ENCODE data around the gene NR6A1.

The NR6A1 gene

DNA sequence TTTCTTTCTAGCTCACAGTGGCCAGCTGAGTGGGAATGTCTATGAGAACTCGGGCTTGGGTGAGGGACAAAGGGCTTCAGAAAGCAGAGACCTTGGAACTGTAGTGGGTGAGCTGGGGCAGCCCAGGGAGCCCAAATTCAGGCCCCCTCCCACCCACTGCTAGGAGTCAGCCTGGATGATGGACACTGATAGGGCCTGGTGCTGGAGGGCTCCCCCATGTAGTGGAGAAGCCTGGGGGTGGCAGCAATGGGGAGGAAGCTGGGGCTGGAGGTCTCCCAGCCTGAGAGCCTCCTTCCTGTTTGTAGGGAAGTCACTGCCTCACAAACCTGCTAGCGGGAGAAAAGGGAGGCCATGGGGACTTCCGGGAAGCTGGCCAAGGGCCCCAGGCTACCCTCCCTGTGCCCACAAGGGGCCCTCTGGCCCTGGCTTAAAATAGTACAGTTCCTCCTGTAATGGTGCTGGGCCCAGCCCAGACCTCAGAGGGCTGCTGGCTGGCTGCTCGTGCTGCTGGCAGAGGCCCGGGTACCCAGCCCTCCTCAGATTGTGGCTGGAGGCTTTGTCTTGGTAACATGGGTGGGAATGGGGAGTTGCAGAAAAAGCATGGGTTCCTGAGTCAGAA is 257.6 kb downstream of the NR6A1 start:
- no peak overlapping the region for H3K4me2 ChIP-seq (ENCODE audit: low read length, poor library complexity, severe bottlenecking)
- no peak overlapping the region for H2BK12ac ChIP-seq (ENCODE audit: low read length in 2 of 2)
- no peak overlapping the region for H2AK5ac ChIP-seq (ENCODE audit: low read length, severe bottlenecking)
- no peak overlapping the region for H3K14ac ChIP-seq (ENCODE audit: low read length in 2 of 2)
- H3K27ac ChIP-seq (ENCODE audit: low read length, poor library complexity, severe bottlenecking), result no peak overlapping the region
- H3K4me3 ChIP-seq (ENCODE audit: insufficient read depth in 1 of 2, low read depth in 1 of 2, low read length in 2 of 2), result no peak overlapping the region
- no peak for DNase-seq
- H4K91ac ChIP-seq (ENCODE audit: low read length), result no peak overlapping the region
- H3K79me1 ChIP-seq (replicated peaks; ENCODE audit: low read length, poor library complexity, severe bottlenecking), result no peaks in the 10 kb centered on the region
- no peak overlapping the region for H3K4ac ChIP-seq (ENCODE audit: low read depth in 1 of 2, low read length in 2 of 2)
- no peaks in the 10 kb centered on the region for H3K4me1 ChIP-seq (ENCODE audit: control insufficient read depth, insufficient read depth, low read depth, low read length)
- H3K36me3 ChIP-seq (ENCODE audit: control insufficient read depth in 1 of 2, insufficient read depth in 2 of 2, low read depth in 1 of 2, low read length in 2 of 2), result no peaks in the 10 kb centered on the region
- no peaks in the 10 kb centered on the region for H3K9me3 ChIP-seq (ENCODE audit: control insufficient read depth, low read length)
- H4K8ac ChIP-seq (ENCODE audit: low read length), result no peak overlapping the region
- H2BK5ac ChIP-seq (ENCODE audit: low read depth, low read length, poor library complexity, severe bottlenecking), result no peak overlapping the region
- no peak overlapping the region for H3K9ac ChIP-seq (ENCODE audit: low read length)
- H3K18ac ChIP-seq (ENCODE audit: low read depth in 1 of 2, low read length in 2 of 2), result no peak overlapping the region
- H2BK15ac ChIP-seq (ENCODE audit: low read depth, poor library complexity, severe bottlenecking), result no peak overlapping the region
- H2BK120ac ChIP-seq (ENCODE audit: low read depth, low read length), result no peak overlapping the region
- 89% methylated on average over 5 of the region's 5 CpGs for WGBS
- peaks cover 4 to 65% of the 10 kb centered on the region in 2 experiments for H3K27me3 ChIP-seq (ENCODE audit: control insufficient read depth in 1 of 2, insufficient read depth in 1 of 2, low read length in 2 of 2)
- H2AFZ ChIP-seq (ENCODE audit: low read depth, low read length), result no peak overlapping the region
- no peak overlapping the region for H3K23ac ChIP-seq (ENCODE audit: low read length in 2 of 2)

DNA sequence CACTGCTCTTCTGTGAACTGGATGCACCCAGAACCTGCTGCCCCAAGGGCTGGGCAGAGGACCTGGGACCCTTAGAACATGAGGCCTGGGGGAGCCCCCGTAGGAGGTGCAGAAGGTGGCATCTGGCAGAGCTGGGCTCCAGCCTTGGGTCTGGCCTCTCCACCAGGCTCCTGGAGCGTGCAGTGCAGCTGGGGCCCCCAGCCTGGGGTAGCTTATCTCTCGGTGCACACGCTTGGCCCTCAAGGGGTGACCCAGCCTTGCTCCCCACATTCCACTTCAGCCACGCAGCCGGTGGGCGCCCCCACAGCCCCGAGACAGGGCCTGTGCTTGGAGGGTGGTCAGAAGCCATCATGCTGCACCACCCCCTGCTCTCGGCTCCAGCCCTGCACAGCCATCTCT is 258.3 kb downstream of the NR6A1 start:
- DNase-seq, result no peak
- Histone ChIP-seq H3K4me3 (ENCODE audit: insufficient read depth in 1 of 2, low read depth in 1 of 2, low read length in 2 of 2) (no peak overlapping the region), H4K91ac (ENCODE audit: low read length) (no peak overlapping the region), H2BK120ac (ENCODE audit: low read depth, low read length) (no peak overlapping the region), H3K4me1 (ENCODE audit: control insufficient read depth, insufficient read depth, low read depth, low read length) (no peaks in the 10 kb centered on the region), H3K4me2 (ENCODE audit: low read length, poor library complexity, severe bottlenecking) (no peak overlapping the region), H3K27ac (ENCODE audit: low read length, poor library complexity, severe bottlenecking) (no peak overlapping the region), H3K9ac (ENCODE audit: low read length) (no peak overlapping the region), H3K79me1 (replicated peaks; ENCODE audit: low read length, poor library complexity, severe bottlenecking) (no peaks in the 10 kb centered on the region), H2BK12ac (ENCODE audit: low read length in 2 of 2) (no peak overlapping the region), H3K4ac (ENCODE audit: low read depth in 1 of 2, low read length in 2 of 2) (peak overlapping the region in 1 of 2 experiments; percentile 13), H3K23ac (ENCODE audit: low read length in 2 of 2) (no peak overlapping the region), H3K27me3 (ENCODE audit: control insufficient read depth in 1 of 2, insufficient read depth in 1 of 2, low read length in 2 of 2) (peaks cover 4 to 64% of the 10 kb centered on the region in 2 experiments), H2BK15ac (ENCODE audit: low read depth, poor library complexity, severe bottlenecking) (no peak overlapping the region), H4K8ac (ENCODE audit: low read length) (no peak overlapping the region), H2BK5ac (ENCODE audit: low read depth, low read length, poor library complexity, severe bottlenecking) (no peak overlapping the region), H3K14ac (ENCODE audit: low read length in 2 of 2) (no peak overlapping the region), H3K36me3 (ENCODE audit: control insufficient read depth in 1 of 2, insufficient read depth in 2 of 2, low read depth in 1 of 2, low read length in 2 of 2) (no peaks in the 10 kb centered on the region), H3K18ac (ENCODE audit: low read depth in 1 of 2, low read length in 2 of 2) (no peak overlapping the region), H2AK5ac (ENCODE audit: low read length, severe bottlenecking) (no peak overlapping the region), H2AFZ (ENCODE audit: low read depth, low read length) (no peak overlapping the region), H3K9me3 (ENCODE audit: control insufficient read depth, low read length) (no peaks in the 10 kb centered on the region)
- WGBS, result 88% methylated on average over 9 of the region's 9 CpGs

DNA sequence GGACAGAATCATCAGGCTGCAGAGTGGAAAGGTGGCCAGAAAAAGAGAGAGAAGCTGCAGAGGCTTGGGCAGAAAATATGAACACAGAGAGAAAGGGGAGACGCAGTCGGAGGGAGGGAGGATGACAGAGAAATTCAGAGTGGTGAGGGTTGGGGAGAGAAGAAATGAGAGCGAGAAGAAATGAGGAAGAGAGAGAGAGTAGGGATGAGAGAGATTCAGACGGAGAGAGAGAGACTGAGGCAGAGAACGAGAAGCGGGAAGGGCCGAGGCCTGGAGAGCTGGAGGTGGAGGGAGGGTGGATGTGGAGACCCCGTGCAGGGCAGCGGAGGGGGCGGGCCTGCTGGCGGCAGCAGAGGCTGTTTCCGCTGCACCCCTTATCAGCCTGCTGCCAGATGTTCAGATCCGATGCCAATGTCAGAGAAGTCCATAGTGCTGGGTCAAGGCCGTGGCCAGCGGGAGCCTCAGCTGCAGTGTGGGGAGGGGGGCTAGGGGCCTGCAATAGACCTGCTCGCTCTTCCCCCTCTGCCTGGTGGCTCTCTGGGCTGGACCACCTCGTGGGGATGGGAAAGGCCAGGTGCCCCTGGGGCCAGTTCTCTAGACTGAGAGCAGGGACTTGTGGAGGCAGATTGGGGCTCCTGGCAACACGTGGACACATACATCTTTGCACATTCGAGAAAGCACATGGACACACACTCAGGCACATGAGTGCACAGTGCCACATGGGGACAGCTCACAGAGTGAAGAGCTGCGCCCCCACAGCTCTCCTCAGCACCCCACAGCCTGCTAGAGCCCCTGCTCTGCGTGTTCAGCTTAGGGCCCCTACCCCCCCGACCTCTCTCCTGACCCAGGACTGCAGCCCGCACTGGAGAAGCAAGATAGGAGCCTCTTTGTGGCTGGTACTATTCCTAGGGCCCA is 259.0 kb downstream of the NR6A1 start:
- no peak overlapping the region for H2BK12ac ChIP-seq (ENCODE audit: low read length in 2 of 2)
- no peak overlapping the region for H3K18ac ChIP-seq (ENCODE audit: low read depth in 1 of 2, low read length in 2 of 2)
- no peak for DNase-seq
- H4K8ac ChIP-seq (ENCODE audit: low read length), result no peak overlapping the region
- no peak overlapping the region for H3K4me3 ChIP-seq (ENCODE audit: insufficient read depth in 1 of 2, low read depth in 1 of 2, low read length in 2 of 2)
- 80% methylated on average over 23 of the region's 23 CpGs for WGBS
- H2BK5ac ChIP-seq (ENCODE audit: low read depth, low read length, poor library complexity, severe bottlenecking), result no peak overlapping the region
- no peaks in the 10 kb centered on the region for H3K36me3 ChIP-seq (ENCODE audit: control insufficient read depth in 1 of 2, insufficient read depth in 2 of 2, low read depth in 1 of 2, low read length in 2 of 2)
- no peak overlapping the region for H2AFZ ChIP-seq (ENCODE audit: low read depth, low read length)
- H3K4me1 ChIP-seq (ENCODE audit: control insufficient read depth, insufficient read depth, low read depth, low read length), result no peaks in the 10 kb centered on the region
- no peak overlapping the region for H2AK5ac ChIP-seq (ENCODE audit: low read length, severe bottlenecking)
- H2BK120ac ChIP-seq (ENCODE audit: low read depth, low read length), result no peak overlapping the region
- H3K4me2 ChIP-seq (ENCODE audit: low read length, poor library complexity, severe bottlenecking), result no peak overlapping the region
- H4K91ac ChIP-seq (ENCODE audit: low read length), result no peak overlapping the region
- no peak overlapping the region for H2BK15ac ChIP-seq (ENCODE audit: low read depth, poor library complexity, severe bottlenecking)
- H3K14ac ChIP-seq (ENCODE audit: low read length in 2 of 2), result no peak overlapping the region
- H3K4ac ChIP-seq (ENCODE audit: low read depth in 1 of 2, low read length in 2 of 2), result no peak overlapping the region
- no peaks in the 10 kb centered on the region for H3K79me1 ChIP-seq (replicated peaks; ENCODE audit: low read length, poor library complexity, severe bottlenecking)
- H3K9ac ChIP-seq (ENCODE audit: low read length), result no peak overlapping the region
- no peak overlapping the region for H3K27ac ChIP-seq (ENCODE audit: low read length, poor library complexity, severe bottlenecking)
- no peaks in the 10 kb centered on the region for H3K9me3 ChIP-seq (ENCODE audit: control insufficient read depth, low read length)
- peaks cover 4 to 58% of the 10 kb centered on the region in 2 experiments for H3K27me3 ChIP-seq (ENCODE audit: control insufficient read depth in 1 of 2, insufficient read depth in 1 of 2, low read length in 2 of 2)
- H3K23ac ChIP-seq (ENCODE audit: low read length in 2 of 2), result no peak overlapping the region

DNA sequence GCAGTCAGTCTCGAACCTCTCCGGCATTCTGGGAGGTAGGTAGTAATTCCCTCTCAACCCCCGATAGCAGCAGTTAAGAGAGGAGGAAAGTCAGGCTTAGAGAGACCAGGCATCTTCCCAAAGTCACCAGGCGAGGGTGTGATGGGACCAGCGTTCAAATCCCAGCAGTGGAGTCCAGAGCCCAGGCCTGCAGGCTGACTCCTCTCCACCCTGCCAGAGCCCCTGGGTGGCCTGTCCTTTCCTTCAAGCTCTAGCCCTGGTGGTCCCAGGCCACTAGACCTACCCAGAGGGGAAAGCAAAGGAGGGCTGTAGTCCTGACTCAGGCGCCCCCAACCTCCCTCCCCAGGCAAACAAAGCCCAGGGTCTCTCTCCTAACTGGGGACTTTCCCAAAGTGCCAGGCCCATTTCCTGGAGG is 259.7 kb downstream of the NR6A1 start:
- no peak overlapping the region for H3K18ac ChIP-seq (ENCODE audit: low read depth in 1 of 2, low read length in 2 of 2)
- peak overlapping the region in 1 of 2 experiments; percentile 29 for H3K23ac ChIP-seq (ENCODE audit: low read length in 2 of 2)
- no peak overlapping the region for H2AK5ac ChIP-seq (ENCODE audit: low read length, severe bottlenecking)
- H3K79me1 ChIP-seq (replicated peaks; ENCODE audit: low read length, poor library complexity, severe bottlenecking), result no peaks in the 10 kb centered on the region
- no peak overlapping the region for H3K4me3 ChIP-seq (ENCODE audit: insufficient read depth in 1 of 2, low read depth in 1 of 2, low read length in 2 of 2)
- no peaks in the 10 kb centered on the region for H3K36me3 ChIP-seq (ENCODE audit: control insufficient read depth in 1 of 2, insufficient read depth in 2 of 2, low read depth in 1 of 2, low read length in 2 of 2)
- H3K9ac ChIP-seq (ENCODE audit: low read length), result no peak overlapping the region
- DNase-seq, result peak; percentile 5
- no peak overlapping the region for H3K4ac ChIP-seq (ENCODE audit: low read depth in 1 of 2, low read length in 2 of 2)
- no peaks in the 10 kb centered on the region for H3K9me3 ChIP-seq (ENCODE audit: control insufficient read depth, low read length)
- H3K14ac ChIP-seq (ENCODE audit: low read length in 2 of 2), result peak overlapping the region in 1 of 2 experiments; percentile 72
- no peak overlapping the region for H2AFZ ChIP-seq (ENCODE audit: low read depth, low read length)
- H3K27me3 ChIP-seq (ENCODE audit: control insufficient read depth in 1 of 2, insufficient read depth in 1 of 2, low read length in 2 of 2), result peaks cover 9 to 53% of the 10 kb centered on the region in 2 experiments
- H2BK15ac ChIP-seq (ENCODE audit: low read depth, poor library complexity, severe bottlenecking), result no peak overlapping the region
- H4K91ac ChIP-seq (ENCODE audit: low read length), result no peak overlapping the region
- H2BK120ac ChIP-seq (ENCODE audit: low read depth, low read length), result no peak overlapping the region
- WGBS, result 78% methylated on average over 6 of the region's 6 CpGs
- H3K4me1 ChIP-seq (ENCODE audit: control insufficient read depth, insufficient read depth, low read depth, low read length), result no peaks in the 10 kb centered on the region
- H2BK12ac ChIP-seq (ENCODE audit: low read length in 2 of 2), result peak overlapping the region in 1 of 2 experiments; percentile 57
- no peak overlapping the region for H2BK5ac ChIP-seq (ENCODE audit: low read depth, low read length, poor library complexity, severe bottlenecking)
- H4K8ac ChIP-seq (ENCODE audit: low read length), result no peak overlapping the region
- no peak overlapping the region for H3K27ac ChIP-seq (ENCODE audit: low read length, poor library complexity, severe bottlenecking)
- H3K4me2 ChIP-seq (ENCODE audit: low read length, poor library complexity, severe bottlenecking), result no peak overlapping the region
